ENCODE results near the gene QKI. TPM values are rescaled to one million over a fixed set of nuclear protein-coding genes. Genes with fewer than 3 reads are reported as not detected.

Gene QKI
- total and polyA plus RNA-seq, 9 donors: 44.6 to 151 (median 105) TPM

GRCh38 chr6:163600331-163600730 lies 185.8 kb downstream of the QKI start:
- WGBS, 3 donors: 79 to 88% (median 85%) methylated on average over 5 of the region's 5 CpGs
- Histone ChIP-seq H3K36me3 (no peaks in the 10 kb centered on the region), H3K27ac (no peak overlapping the region), H3K27me3 (no peaks in the 10 kb centered on the region), H3K9me3 (no peaks in the 10 kb centered on the region), H3K4me3 (no peak overlapping the region), H3K4me1 (ENCODE audit: insufficient read depth) (no peaks in the 10 kb centered on the region)
- intact Hi-C loops (cut with DNase I): no loop called here
- no peak for DNase-seq
- no peak for TF ChIP-seq POLR2A (IDR thresholded peaks at IDR 0.05)
- TF ChIP-seq EP300 (IDR thresholded peaks at IDR 0.05): no peak
- TF ChIP-seq, protein P1, sequence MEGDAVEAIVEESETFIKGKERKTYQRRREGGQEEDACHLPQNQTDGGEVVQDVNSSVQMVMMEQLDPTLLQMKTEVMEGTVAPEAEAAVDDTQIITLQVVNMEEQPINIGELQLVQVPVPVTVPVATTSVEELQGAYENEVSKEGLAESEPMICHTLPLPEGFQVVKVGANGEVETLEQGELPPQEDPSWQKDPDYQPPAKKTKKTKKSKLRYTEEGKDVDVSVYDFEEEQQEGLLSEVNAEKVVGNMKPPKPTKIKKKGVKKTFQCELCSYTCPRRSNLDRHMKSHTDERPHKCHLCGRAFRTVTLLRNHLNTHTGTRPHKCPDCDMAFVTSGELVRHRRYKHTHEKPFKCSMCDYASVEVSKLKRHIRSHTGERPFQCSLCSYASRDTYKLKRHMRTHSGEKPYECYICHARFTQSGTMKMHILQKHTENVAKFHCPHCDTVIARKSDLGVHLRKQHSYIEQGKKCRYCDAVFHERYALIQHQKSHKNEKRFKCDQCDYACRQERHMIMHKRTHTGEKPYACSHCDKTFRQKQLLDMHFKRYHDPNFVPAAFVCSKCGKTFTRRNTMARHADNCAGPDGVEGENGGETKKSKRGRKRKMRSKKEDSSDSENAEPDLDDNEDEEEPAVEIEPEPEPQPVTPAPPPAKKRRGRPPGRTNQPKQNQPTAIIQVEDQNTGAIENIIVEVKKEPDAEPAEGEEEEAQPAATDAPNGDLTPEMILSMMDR (IDR thresholded peaks at IDR 0.05): no peak

- WGBS, 3 donors: 80 to 93% (median 85%) methylated on average over 9 of the region's 9 CpGs
- Histone ChIP-seq H3K4me3 (no peak overlapping the region), H3K4me1 (ENCODE audit: insufficient read depth) (no peaks in the 10 kb centered on the region), H3K36me3 (no peaks in the 10 kb centered on the region), H3K27ac (no peak overlapping the region), H3K27me3 (no peaks in the 10 kb centered on the region), H3K9me3 (no peaks in the 10 kb centered on the region)
- intact Hi-C loops (cut with DNase I): no loop called here
- TF ChIP-seq, protein P1 (IDR thresholded peaks at IDR 0.05): no peak
- no peak for TF ChIP-seq EP300 (IDR thresholded peaks at IDR 0.05)
- no peak for DNase-seq
These were observed 186.3 kb downstream of the QKI start for GRCh38 chr6:163600781-163601180.

- Histone ChIP-seq H3K36me3 (no peaks in the 10 kb centered on the region), H3K4me3 (no peak overlapping the region), H3K27me3 (no peaks in the 10 kb centered on the region), H3K27ac (no peak overlapping the region), H3K4me1 (ENCODE audit: insufficient read depth) (no peaks in the 10 kb centered on the region), H3K9me3 (no peaks in the 10 kb centered on the region)
- intact Hi-C loops (cut with DNase I): no loop called here
- WGBS, 3 donors: 91 to 93% (median 92%) methylated on average over 14 of the region's 14 CpGs
- DNase-seq: no peak
- TF ChIP-seq, protein P1 (IDR thresholded peaks at IDR 0.05): no peak
- no peak for TF ChIP-seq POLR2A (IDR thresholded peaks at IDR 0.05)
- no peak for TF ChIP-seq EP300 (IDR thresholded peaks at IDR 0.05)
These were observed 188.3 kb downstream of the QKI start for GRCh38 chr6:163602851-163603250.

DNA sequence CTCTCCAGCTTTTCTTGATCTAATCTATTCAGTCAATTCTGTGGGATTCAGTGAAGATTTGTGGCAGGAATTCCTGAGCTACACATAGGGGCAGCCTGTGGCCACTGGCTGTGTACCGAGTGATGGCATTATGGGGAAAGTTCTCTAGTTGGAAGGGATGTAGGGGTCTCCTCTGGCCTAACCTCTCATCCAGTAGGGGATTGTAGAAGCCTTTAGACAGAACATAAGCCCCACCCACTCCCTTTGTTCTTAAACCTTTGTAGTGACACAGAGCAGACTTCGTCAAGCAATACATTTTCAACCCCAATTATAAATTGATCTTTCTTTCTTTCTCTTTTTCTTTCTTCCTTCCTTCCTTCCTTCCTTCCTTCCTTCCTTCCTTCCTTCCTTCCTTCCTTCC lies 188.9 kb downstream of the QKI start:
- H3K4me1 ChIP-seq (ENCODE audit: insufficient read depth): no peaks in the 10 kb centered on the region
- 81 to 89% (median 88%) methylated on average over 2 of the region's 2 CpGs for WGBS, 3 donors
- H3K27me3 ChIP-seq: no peaks in the 10 kb centered on the region
- no peaks in the 10 kb centered on the region for H3K9me3 ChIP-seq
- DNase-seq: no peak
- no peak for TF ChIP-seq EP300 (IDR thresholded peaks at IDR 0.05)
- TF ChIP-seq, protein P1 (IDR thresholded peaks at IDR 0.05): no peak
- H3K4me3 ChIP-seq: no peak overlapping the region
- H3K36me3 ChIP-seq: no peaks in the 10 kb centered on the region
- H3K27ac ChIP-seq: no peak overlapping the region
- intact Hi-C loops (cut with DNase I): no loop called here

All from ovary (tissue), 9 donors.